ENCODE measurements around the gene C1orf35. TPM values are rescaled to one million over a fixed set of nuclear protein-coding genes. Genes with fewer than 3 reads are reported as not detected.

The C1orf35 gene
- total and polyA plus RNA-seq, 7 donors: 3.6 to 8.2 (median 5.7) TPM

DNA sequence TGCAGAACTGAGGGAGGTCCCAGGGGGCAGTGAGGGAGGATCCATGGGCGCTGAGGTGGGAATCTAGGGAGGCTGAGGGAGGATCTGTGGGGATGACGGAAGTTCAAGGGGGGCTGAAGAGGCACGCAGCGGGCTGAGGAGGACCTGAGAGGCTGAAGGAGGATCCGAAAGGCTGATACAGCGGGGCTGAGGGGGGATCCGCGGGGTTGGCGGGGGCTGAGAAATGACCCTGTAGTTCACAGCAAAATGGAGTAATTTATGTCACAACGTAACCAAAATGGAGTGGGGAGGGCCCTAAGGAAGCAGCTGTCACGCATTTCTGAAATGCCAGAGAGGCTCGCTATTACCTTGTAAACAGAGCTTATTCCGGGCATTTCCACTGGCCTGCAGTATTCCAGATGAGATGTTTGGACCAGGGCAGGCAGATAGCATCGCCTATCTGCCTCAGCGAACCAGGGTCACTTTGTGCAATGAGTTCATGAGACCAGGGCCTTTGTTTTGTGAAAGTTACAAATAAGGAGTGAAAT is 6.9 kb upstream of the C1orf35 start:
- no peak for DNase-seq
- 25 to 40% (median 30%) methylated on average over 15 of the region's 15 CpGs for WGBS, 3 donors
- Histone ChIP-seq H3K9me3 (no peaks in the 10 kb centered on the region), H3K27ac (peak overlapping the region; percentile 88), H3K27me3 (ENCODE audit: insufficient read depth in 3 of 3, low read length in 2 of 3) (no peaks in the 10 kb centered on the region), H3K4me1 (peaks cover 16% of the 10 kb centered on the region), H3K36me3 (ENCODE audit: insufficient read depth in 1 of 2, low read depth in 1 of 2) (peaks cover 0 to 22% of the 10 kb centered on the region in 2 donors), H3K4me3 (peak overlapping the region; percentile 98)
- intact Hi-C loops (cut with DNase I): no loop called here
- TF ChIP-seq, protein P1, sequence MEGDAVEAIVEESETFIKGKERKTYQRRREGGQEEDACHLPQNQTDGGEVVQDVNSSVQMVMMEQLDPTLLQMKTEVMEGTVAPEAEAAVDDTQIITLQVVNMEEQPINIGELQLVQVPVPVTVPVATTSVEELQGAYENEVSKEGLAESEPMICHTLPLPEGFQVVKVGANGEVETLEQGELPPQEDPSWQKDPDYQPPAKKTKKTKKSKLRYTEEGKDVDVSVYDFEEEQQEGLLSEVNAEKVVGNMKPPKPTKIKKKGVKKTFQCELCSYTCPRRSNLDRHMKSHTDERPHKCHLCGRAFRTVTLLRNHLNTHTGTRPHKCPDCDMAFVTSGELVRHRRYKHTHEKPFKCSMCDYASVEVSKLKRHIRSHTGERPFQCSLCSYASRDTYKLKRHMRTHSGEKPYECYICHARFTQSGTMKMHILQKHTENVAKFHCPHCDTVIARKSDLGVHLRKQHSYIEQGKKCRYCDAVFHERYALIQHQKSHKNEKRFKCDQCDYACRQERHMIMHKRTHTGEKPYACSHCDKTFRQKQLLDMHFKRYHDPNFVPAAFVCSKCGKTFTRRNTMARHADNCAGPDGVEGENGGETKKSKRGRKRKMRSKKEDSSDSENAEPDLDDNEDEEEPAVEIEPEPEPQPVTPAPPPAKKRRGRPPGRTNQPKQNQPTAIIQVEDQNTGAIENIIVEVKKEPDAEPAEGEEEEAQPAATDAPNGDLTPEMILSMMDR (IDR thresholded peaks at IDR 0.05): no peak
- no peak for ATAC-seq

DNA sequence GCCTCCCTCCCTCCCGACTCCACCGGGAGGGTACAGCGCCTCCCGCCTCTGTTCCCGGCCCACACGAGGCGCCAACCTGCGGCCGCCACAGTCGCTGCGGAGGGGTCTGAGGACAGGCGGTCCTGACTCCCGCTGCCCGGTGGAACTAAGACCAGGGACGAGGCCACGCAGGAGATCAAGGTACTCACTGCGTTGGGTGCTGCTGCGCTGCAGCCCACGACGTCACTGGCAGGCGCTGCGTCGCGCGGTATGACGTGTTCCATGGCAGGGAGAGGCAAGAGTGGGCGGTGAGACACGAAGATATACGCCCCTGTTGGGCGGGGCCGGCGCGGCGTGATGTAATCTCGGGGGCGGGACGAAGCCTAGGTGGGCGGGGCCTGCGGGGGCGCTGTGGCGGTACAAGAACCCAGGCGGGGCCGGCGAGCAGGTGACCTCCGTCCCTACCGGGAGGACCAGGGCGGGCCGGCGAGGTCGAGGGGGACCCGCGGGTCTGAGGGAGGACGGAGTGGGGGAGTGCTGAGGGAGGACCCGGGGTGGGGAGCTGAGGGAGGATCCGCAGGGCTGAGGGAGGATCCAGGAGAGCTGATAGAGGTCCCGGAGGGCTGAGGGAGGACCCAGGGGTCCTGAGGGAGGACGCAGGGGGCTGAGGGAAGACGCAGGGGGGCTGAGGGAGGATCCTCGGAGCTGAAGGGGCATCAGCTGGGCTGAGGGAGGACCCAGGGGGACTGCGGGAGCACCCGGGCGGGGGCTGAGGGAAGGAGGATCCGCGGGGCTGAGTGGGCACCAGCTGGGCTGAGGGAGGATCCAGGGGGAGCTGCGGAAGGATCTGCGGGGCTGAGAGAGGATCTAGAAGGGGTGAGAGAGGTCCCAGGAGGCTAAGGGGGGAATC is 6.2 kb upstream of the C1orf35 start, which contains the start of gene MRPL55:
Gene MRPL55, minus strand, starts transcription at position 227 of the 889 bp plus-strand sequence. CDS start 1,039 bp downstream, outside the sequence.
- intact Hi-C loops (cut with DNase I): no loop called here
- Histone ChIP-seq H3K4me3 (peak within 1 kb of the TSS; percentile 98), H3K36me3 (ENCODE audit: insufficient read depth in 1 of 2, low read depth in 1 of 2) (peaks cover 0 to 22% of the 10 kb centered on the region in 2 donors), H3K27me3 (ENCODE audit: insufficient read depth in 3 of 3, low read length in 2 of 3) (no peaks in the 10 kb centered on the region), H3K27ac (peak within 1 kb of the TSS; percentile 88), H3K4me1 (peaks cover 21% of the 10 kb centered on the region), H3K9me3 (no peaks in the 10 kb centered on the region)
- ATAC-seq (peak; percentile 94 to 97 (median 96)), DNase-seq (peak; percentile 96 to 99)
- TF ChIP-seq, protein P1 (IDR thresholded peaks at IDR 0.05): peak; percentile 9
- 0 to 1% (median 0%) methylated on average over 59 to 66 of the region's 66 CpGs for WGBS, 3 donors

DNA sequence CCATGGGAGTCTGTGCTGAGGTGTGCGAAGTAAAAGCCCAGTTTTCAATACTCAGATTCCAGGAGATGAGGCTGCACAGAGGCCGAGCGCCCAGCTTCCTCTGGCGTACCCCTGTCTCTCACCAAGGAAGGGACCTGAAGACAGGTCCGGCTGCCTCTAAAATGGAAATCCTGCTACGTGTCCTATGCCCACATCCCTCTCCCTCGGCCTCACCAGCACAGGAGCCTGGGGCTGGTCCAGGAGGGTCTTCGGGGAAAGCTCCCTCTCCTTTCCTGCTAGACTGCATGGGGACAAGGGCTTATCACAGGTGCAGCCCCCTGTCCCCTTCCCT is 5.6 kb upstream of the C1orf35 start:
- TF ChIP-seq, protein P1 (IDR thresholded peaks at IDR 0.05): no peak
- Histone ChIP-seq H3K27ac (peak overlapping the region; percentile 88), H3K27me3 (ENCODE audit: insufficient read depth in 3 of 3, low read length in 2 of 3) (no peaks in the 10 kb centered on the region), H3K36me3 (ENCODE audit: insufficient read depth in 1 of 2, low read depth in 1 of 2) (peaks cover 0 to 22% of the 10 kb centered on the region in 2 donors), H3K4me3 (peak overlapping the region; percentile 98), H3K9me3 (no peaks in the 10 kb centered on the region), H3K4me1 (peaks cover 27% of the 10 kb centered on the region)
- ATAC-seq (no peak), DNase-seq (no peak)
- 2 to 5% (median 3%) methylated on average over 7 to 8 of the region's 8 CpGs for WGBS, 3 donors
- intact Hi-C loops (cut with DNase I): no loop called here

DNA sequence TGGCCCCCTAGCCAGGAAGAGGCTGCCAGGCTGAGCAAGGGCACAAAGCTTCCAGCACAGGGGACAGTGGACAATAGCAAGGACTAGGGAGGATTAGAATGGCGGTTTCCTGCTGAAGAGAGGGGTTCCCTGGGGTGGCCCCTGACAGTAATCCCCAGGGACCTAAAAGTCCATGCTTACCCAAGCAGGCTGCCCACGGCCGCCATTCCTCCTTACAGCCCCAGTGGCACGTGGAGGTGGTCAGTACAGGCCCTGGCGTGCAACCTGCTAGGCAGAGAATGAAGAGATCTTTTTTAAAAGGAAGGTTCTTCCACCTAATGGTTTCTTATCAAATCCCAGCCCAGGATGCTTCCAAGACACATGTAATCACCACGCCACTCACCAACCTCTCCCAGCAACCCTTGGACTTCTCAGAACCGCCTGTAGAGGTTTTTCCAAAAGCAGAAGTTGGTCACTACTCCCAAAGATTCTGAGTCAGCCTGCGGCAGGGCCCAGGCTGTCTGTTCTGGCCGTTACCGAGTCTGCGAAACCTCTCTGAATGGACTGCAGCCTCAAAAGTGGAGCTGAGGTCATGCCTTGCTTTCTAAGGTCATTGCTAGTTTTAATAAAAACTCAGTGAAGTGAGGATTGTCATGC is 5.0 kb upstream of the C1orf35 start:
- Histone ChIP-seq H3K4me3 (peak overlapping the region; percentile 98), H3K36me3 (ENCODE audit: insufficient read depth in 1 of 2, low read depth in 1 of 2) (peaks cover 0 to 22% of the 10 kb centered on the region in 2 donors), H3K27ac (peak overlapping the region; percentile 88), H3K27me3 (ENCODE audit: insufficient read depth in 3 of 3, low read length in 2 of 3) (no peaks in the 10 kb centered on the region), H3K4me1 (peaks cover 29% of the 10 kb centered on the region), H3K9me3 (no peaks in the 10 kb centered on the region)
- intact Hi-C loops (cut with DNase I): no loop called here
- whole genome bisulfite sequencing, 3 donors: 74 to 84% (median 77%) methylated on average over 11 of the region's 11 CpGs
- TF ChIP-seq, protein P1 (IDR thresholded peaks at IDR 0.05): no peak
- DNase-seq: no peak
- ATAC-seq: no peak

Measured in psoas muscle (tissue), 8 donors.